Measurements from ENCODE around the gene TYMP. TPM values are rescaled to one million over a fixed set of nuclear protein-coding genes. Genes with fewer than 3 reads are reported as not detected.

TYMP gene
- polyA plus RNA-seq, 1 of the 3 experiments (the other 2 are of a cell fraction): 1.7 TPM

GRCh38 chr22:50578776-50579310, 49.0 kb upstream of the TYMP start:
- Histone ChIP-seq H3K4me2 (no peak overlapping the region), H3K27ac (ENCODE audit: low read depth in 2 of 2, low read length in 1 of 2) (no peak overlapping the region), H3F3A (replicated peaks; ENCODE audit: insufficient read depth) (no peaks in the 10 kb centered on the region), H3K4me1 (ENCODE audit: control insufficient read depth in 1 of 2, insufficient read depth in 2 of 2, low read depth in 1 of 2, low read length in 1 of 2) (peaks cover 0 to 14% of the 10 kb centered on the region in 2 experiments; a peak in 1 of 4 replicates), H4K20me1 (ENCODE audit: insufficient read depth) (no peaks in the 10 kb centered on the region), H3K9me3 (no peaks in the 10 kb centered on the region), H3K9me2 (no peaks in the 10 kb centered on the region), H3K36me3 (replicated peaks in 1 of 2; ENCODE audit: control insufficient read depth in 1 of 2, insufficient read depth in 2 of 2, low read length in 1 of 2) (peaks cover 0 to 40% of the 10 kb centered on the region in 2 experiments), H2AFZ (ENCODE audit: low read depth) (no peak overlapping the region), H3K27me3 (ENCODE audit: insufficient read depth) (no peaks in the 10 kb centered on the region), H3K9ac (no peak overlapping the region), H3K79me2 (ENCODE audit: insufficient read depth) (peaks cover 23% of the 10 kb centered on the region; the same call in 1 of the 2 replicates), H3K4me3 (ENCODE audit: low read depth in 2 of 2, low read length in 1 of 2) (no peak overlapping the region)
- TF ChIP-seq FOXM1 (IDR thresholded peaks at IDR 0.05; ENCODE audit: low read depth) (no peak), NFIC (IDR thresholded peaks at IDR 0.05; ENCODE audit: borderline replicate concordance) (no peak), REST (IDR thresholded peaks at IDR 0.05; ENCODE audit: low read depth, low read length) (no peak), USF2 (IDR thresholded peaks at IDR 0.05; ENCODE audit: borderline replicate concordance, low read depth, low read length) (no peak)
- ChIA-PET CTCF (interaction anchor here (0.7 to 9.0 kb wide), 4 partner anchors 14 to 62 kb away, joined by 3 to 73 read pairs (median 4); partner anchors contain the start of gene SYCE3), POLR2A (interaction anchor here (0.7 to 1.2 kb wide), 2 partner anchors 13 to 28 kb away, joined by 3 to 4 read pairs; no protein-coding TSS in a partner anchor)
- 98% methylated on average over 7 of the region's 8 CpGs for WGBS (ENCODE audit: low lambda C conversion rate)
- DNase-seq: no peak

- DNase-seq: no peak
- WGBS (ENCODE audit: low lambda C conversion rate): 95% methylated on average over 23 of the region's 63 CpGs
- H3K79me2 ChIP-seq (ENCODE audit: insufficient read depth): peaks cover 17% of the 10 kb centered on the region; the same call in 1 of the 2 replicates
- no peak within 1 kb of the TSS for H2AFZ ChIP-seq (ENCODE audit: low read depth)
- H3K9me3 ChIP-seq: no peaks in the 10 kb centered on the region
- no peaks in the 10 kb centered on the region for H4K20me1 ChIP-seq (ENCODE audit: insufficient read depth)
- H3K4me2 ChIP-seq: no peak within 1 kb of the TSS
- H3K36me3 ChIP-seq (replicated peaks in 1 of 2; ENCODE audit: control insufficient read depth in 1 of 2, insufficient read depth in 2 of 2, low read length in 1 of 2): peaks cover 0 to 46% of the 10 kb centered on the region in 2 experiments
- H3K9me2 ChIP-seq: no peaks in the 10 kb centered on the region
- ChIA-PET POLR2A (interaction anchor here (0.7 to 1.2 kb wide), 2 partner anchors 12 to 28 kb away, joined by 3 to 4 read pairs; no protein-coding TSS in a partner anchor), CTCF (interaction anchor here (0.7 to 9.0 kb wide), 4 partner anchors 14 to 61 kb away, joined by 3 to 73 read pairs (median 4); partner anchors contain the start of gene SYCE3)
- no peaks in the 10 kb centered on the region for H3K27me3 ChIP-seq (ENCODE audit: insufficient read depth)
- H3K4me1 ChIP-seq (ENCODE audit: control insufficient read depth in 1 of 2, insufficient read depth in 2 of 2, low read depth in 1 of 2, low read length in 1 of 2): peaks cover 0 to 8% of the 10 kb centered on the region in 2 experiments; a peak in 1 of 4 replicates
- no peak within 1 kb of the TSS for H3K9ac ChIP-seq
- no peaks in the 10 kb centered on the region for H3F3A ChIP-seq (replicated peaks; ENCODE audit: insufficient read depth)
- H3K4me3 ChIP-seq (ENCODE audit: low read depth in 2 of 2, low read length in 1 of 2): no peak within 1 kb of the TSS
- H3K27ac ChIP-seq (ENCODE audit: low read depth in 2 of 2, low read length in 1 of 2): no peak within 1 kb of the TSS
- TF ChIP-seq YY1 (IDR thresholded peaks at IDR 0.05; ENCODE audit: low read depth): no peak
- TF ChIP-seq ELF1 (IDR thresholded peaks at IDR 0.05): no peak
- TF ChIP-seq PBX3 (IDR thresholded peaks at IDR 0.05): no peak
- TF ChIP-seq USF2 (IDR thresholded peaks at IDR 0.05; ENCODE audit: borderline replicate concordance, low read depth, low read length): no peak
- no peak for TF ChIP-seq EP300 (IDR thresholded peaks at IDR 0.05; ENCODE audit: borderline replicate concordance in 1 of 2, low read depth in 1 of 2, low read length in 1 of 2)
- no peak for TF ChIP-seq GATA2 (CRISPR knock-in tag; IDR thresholded peaks at IDR 0.05)
- TF ChIP-seq EZH2phosphoT487 (IDR thresholded peaks at IDR 0.05; ENCODE audit: borderline replicate concordance, low read depth): no peak
- no peak for TF ChIP-seq FOXM1 (IDR thresholded peaks at IDR 0.05; ENCODE audit: low read depth)
- no peak for TF ChIP-seq RCOR1 (IDR thresholded peaks at IDR 0.05; ENCODE audit: low read length)
- TF ChIP-seq RFX5 (IDR thresholded peaks at IDR 0.05; ENCODE audit: low read length): no peak
- no peak for TF ChIP-seq FOXJ3 (CRISPR knock-in tag; IDR thresholded peaks at IDR 0.05)
- no peak for TF ChIP-seq TEAD4 (IDR thresholded peaks at IDR 0.05; ENCODE audit: borderline replicate concordance, insufficient read depth)
- no peak for TF ChIP-seq GABPA (IDR thresholded peaks at IDR 0.05; ENCODE audit: low read depth)
Measured at GRCh38 chr22:50577987-50578775, 48.4 kb upstream of the TYMP start, which contains the start of gene CPT1B. Gene CPT1B (minus strand): TSS chr22:50578427. CDS start chr22:50577915, 512 bp downstream.

Measured in SK-N-SH (cell line).